HCT116 (cell line): ENCODE data around the gene RAB4A. TPM values are rescaled to one million over a fixed set of nuclear protein-coding genes. Genes with fewer than 3 reads are reported as not detected.

Source experiments
- ATAC-seq: fragments of 200-7000 bp; cut with Tn5 transposase; 2 replicates; pipeline ENCODE4 v1.9.1; 2020; ENCODE audit warnings: mild to moderate bottlenecking, moderate library complexity
- BruUV-seq: library from RNA; stranded (reverse); fragments of 400-500 nt; replicated peaks from 2 replicates; lab custom pipeline; 2021; lab: Mats Ljungman, UMichigan
- CTCF ChIA-PET: fragments of 300-600 bp; sonication (Branson Sonifier 250); formaldehyde crosslinking; loops from one replicate; lab custom pipeline; 2021; ENCODE audit warnings: antibody characterized with exemption; lab: Charles Lee
- POLR2A ChIA-PET: fragments of 300-600, 350-600 bp; sonication (Branson Sonifier 250); formaldehyde crosslinking; loops from one replicate; lab custom pipeline; 2021; ENCODE audit warnings: antibody characterized with exemption; lab: Charles Lee
- RAD21 ChIA-PET, 2 experiments: fragments of 300-600 bp; sonication (Branson Sonifier 250); formaldehyde crosslinking; loops; one replicate each; lab custom pipeline; 2023; ENCODE audit warnings: low total read pairs in 2 of 2; ENCODE audit not compliant: uncharacterized antibody in 2 of 2, unreplicated experiment in 2 of 2, low non-redundant PET in 1 of 2; lab: Charles Lee
- DNase-seq: peaks from one replicate; pipeline ENCODE4 v3.0.0-alpha.2; 2010; ENCODE audit warnings: low read depth, low spot score
- H2AFZ ChIP-seq: fragments of 200-600 bp; shearing (Covaris generic), sonication (generic); 2 replicates; pipeline ENCODE4 v1.6.1; 2017; ENCODE audit warnings: low read depth, mixed run types, mixed read lengths, antibody characterized with exemption, low read length; ENCODE audit not compliant: poor library complexity, severe bottlenecking
- H3K27ac ChIP-seq: 2 replicates; pipeline ENCODE4 v1.5.1; 2012; ENCODE audit warnings: low read depth, low read length
- H3K27me3 ChIP-seq: fragments of 200-600 bp; sonication (generic); 2 replicates; pipeline ENCODE4 v1.6.1; 2016; ENCODE audit warnings: mixed run types, low read length, mixed read lengths; ENCODE audit not compliant: insufficient read depth
- H3K36me3 ChIP-seq, 2 experiments: fragments of 200-500 bp in 1 of 2; fragments of 200-600 bp in 1 of 2; sonication (Bioruptor generic) in 1 of 2; sonication (generic) in 1 of 2; 2 replicates each; pipeline versions ENCODE4 v1.5.1 to v1.6.1; 2014 to 2016; ENCODE audit warnings: low read length in 2 of 2, inconsistent platforms in 1 of 2, mixed read lengths in 1 of 2, mixed run types in 1 of 2; ENCODE audit not compliant: insufficient read depth in 2 of 2, control insufficient read depth in 1 of 2
- H3K4me1 ChIP-seq, 2 experiments: fragments of 200-600 bp in 1 of 2; sonication (generic) in 1 of 2; 2 replicates each; pipeline versions ENCODE4 v1.5.1 to v1.6.1; 2012 to 2017; ENCODE audit warnings: low read length in 2 of 2, inconsistent platforms in 1 of 2, mild to moderate bottlenecking in 1 of 2, mixed read lengths in 1 of 2, mixed run types in 1 of 2, moderate library complexity in 1 of 2; ENCODE audit not compliant: insufficient read depth in 2 of 2, control insufficient read depth in 1 of 2
- H3K4me2 ChIP-seq: fragments of 200-600 bp; sonication (generic); 2 replicates; pipeline ENCODE4 v1.6.1; 2017; ENCODE audit warnings: mixed run types, low read length, mixed read lengths
- H3K4me3 ChIP-seq, 2 experiments: fragments of 200-600 bp in 1 of 2; sonication (generic) in 1 of 2; replicated peaks in 1 of 2; 2 replicates each; pipeline ENCODE4 v1.5.1; 2011 to 2016; ENCODE audit warnings: low read length in 2 of 2, control low read depth in 1 of 2, low read depth in 1 of 2, mild to moderate bottlenecking in 1 of 2, mixed read lengths in 1 of 2, mixed run types in 1 of 2
- H3K79me2 ChIP-seq: fragments of 200-600 bp; sonication (generic); 2 replicates; pipeline ENCODE4 v1.6.1; 2017; ENCODE audit warnings: mild to moderate bottlenecking, mixed run types, low read length, moderate library complexity, mixed read lengths; ENCODE audit not compliant: insufficient read depth
- H3K9ac ChIP-seq: fragments of 200-600 bp; sonication (generic); 2 replicates; pipeline ENCODE4 v1.6.1; 2016; ENCODE audit warnings: low read length, mixed read lengths
- H3K9me2 ChIP-seq: fragments of 200-600 bp; sonication (generic), shearing (Covaris generic); 2 replicates; pipeline ENCODE4 v1.6.1; 2017; ENCODE audit warnings: mixed run types, mild to moderate bottlenecking, moderate library complexity; ENCODE audit not compliant: insufficient read depth
- H3K9me3 ChIP-seq, 2 experiments: fragments of 200-500 bp in 1 of 2; fragments of 200-600 bp in 1 of 2; sonication (Bioruptor generic) in 1 of 2; sonication (generic) in 1 of 2; 2 replicates each; pipeline ENCODE4 v1.6.1; 2014 to 2017; ENCODE audit warnings: low read length in 2 of 2, mixed read lengths in 2 of 2, inconsistent platforms in 1 of 2, low read depth in 1 of 2, mild to moderate bottlenecking in 1 of 2, mixed run types in 1 of 2, moderate library complexity in 1 of 2; ENCODE audit not compliant: control insufficient read depth in 1 of 2, insufficient read depth in 1 of 2
- H4K20me1 ChIP-seq: fragments of 200-600 bp; sonication (generic), shearing (Covaris generic); 2 replicates; pipeline ENCODE4 v1.6.1; 2017; ENCODE audit warnings: mixed run types, mild to moderate bottlenecking, moderate library complexity; ENCODE audit not compliant: insufficient read depth
- ATF3 ChIP-seq: IDR thresholded peaks from 2 replicates; pipeline ENCODE4 v1.6.1; 2012
- CBX3 ChIP-seq: IDR thresholded peaks from 2 replicates; pipeline ENCODE4 v1.6.1; 2012; ENCODE audit warnings: low read depth
- CEBPB ChIP-seq: IDR thresholded peaks from 2 replicates; pipeline ENCODE4 v1.6.1; 2012; ENCODE audit warnings: low read depth
- ELF1 ChIP-seq: IDR thresholded peaks from 2 replicates; pipeline ENCODE4 v1.6.1; 2012; ENCODE audit warnings: low read depth, borderline replicate concordance
- EZH2 ChIP-seq: fragments of 200-600 bp; sonication (generic); IDR thresholded peaks from 2 replicates; pipeline ENCODE4 v1.6.1; 2017; ENCODE audit warnings: antibody characterized with exemption, mixed run types
- EZH2phosphoT487 ChIP-seq: fragments of 200-600 bp; IDR thresholded peaks from 2 replicates; pipeline ENCODE4 v1.6.1; 2018; ENCODE audit warnings: antibody characterized with exemption, borderline replicate concordance
- FOSL1 ChIP-seq: IDR thresholded peaks from 2 replicates; pipeline ENCODE4 v1.6.1; 2012; ENCODE audit warnings: low read depth
- POLR2A ChIP-seq: IDR thresholded peaks from 2 replicates; pipeline ENCODE4 v1.7.0; 2011; ENCODE audit warnings: borderline replicate concordance; ENCODE audit not compliant: insufficient read depth, insufficient read length; ENCODE audit errors: extremely low read depth
- POLR2AphosphoS5 ChIP-seq: IDR thresholded peaks from 2 replicates; pipeline ENCODE4 v1.6.1; 2011; ENCODE audit warnings: mild to moderate bottlenecking, low read depth, low read length, moderate library complexity
- RAD21 ChIP-seq: IDR thresholded peaks from 2 replicates; pipeline ENCODE4 v1.6.1; 2012; ENCODE audit warnings: low read depth, mild to moderate bottlenecking
- SIN3A ChIP-seq: IDR thresholded peaks from 2 replicates; pipeline ENCODE4 v1.6.1; 2012; ENCODE audit warnings: low read depth
- SP1 ChIP-seq: IDR thresholded peaks from 2 replicates; pipeline ENCODE4 v1.6.1; 2012; ENCODE audit warnings: low read depth
- SRF ChIP-seq: IDR thresholded peaks from 2 replicates; pipeline ENCODE4 v1.6.1; 2012; ENCODE audit warnings: low read depth
- YY1 ChIP-seq: IDR thresholded peaks from 2 replicates; pipeline ENCODE4 v1.6.1; 2011; ENCODE audit warnings: low read length, low read depth, moderate library complexity, mild to moderate bottlenecking; ENCODE audit not compliant: insufficient replicate concordance; ENCODE audit errors: extremely low read depth
- ZFX ChIP-seq: fragments of 450-650 bp; IDR thresholded peaks from 2 replicates; pipeline ENCODE4 v1.6.1; 2017
- ZNF274 ChIP-seq: fragments of 200-500 bp; sonication (Bioruptor generic); IDR thresholded peaks from 2 replicates; pipeline ENCODE4 v1.6.1; 2014; ENCODE audit warnings: mild to moderate bottlenecking, low read depth, low read length, inconsistent platforms
- intact Hi-C: fragments of 100-400 bp; cut with micrococcal nuclease; formaldehyde crosslinking; loops from 2 replicates; pipeline ENCODE4 v1.10.0; 2022
- total RNA-seq: library from RNA; stranded (reverse); gene quantifications from one replicate; pipeline ENCODE4 v1.2.1, GENCODE V29; 2021; ENCODE audit not compliant: unreplicated experiment

Gene RAB4A
- total RNA-seq, 1 experiment from 2014 or later: 101 TPM

DNA sequence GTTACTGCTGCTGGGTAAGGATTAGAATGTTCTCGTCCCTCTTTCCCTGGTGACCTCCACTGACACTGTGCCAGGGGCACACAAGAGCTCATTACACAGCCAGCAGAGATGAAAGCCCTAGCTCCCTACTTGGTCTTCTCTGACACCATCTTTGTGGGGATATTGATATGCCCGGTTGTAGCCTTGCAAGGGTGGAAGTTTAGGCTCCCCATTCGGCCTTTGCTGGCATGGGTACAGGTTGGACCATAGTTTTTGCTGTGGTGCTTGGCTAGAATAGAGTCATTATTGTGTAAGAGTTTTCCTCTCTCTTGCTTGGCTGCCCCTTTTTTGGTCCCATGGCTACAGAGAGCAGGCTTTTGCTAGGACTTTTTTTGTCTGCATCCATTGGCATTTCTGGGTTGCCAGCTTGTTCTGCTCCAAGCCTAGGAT lies 12.3 kb downstream of the RAB4A start:
- ChIA-PET CTCF (no interaction called here), POLR2A (no interaction called here), RAD21 (no interaction called here)
- Histone ChIP-seq H3K27me3 (no peaks in the 10 kb centered on the region), H3K9me2 (no peaks in the 10 kb centered on the region), H3K79me2 (peaks cover 100% of the 10 kb centered on the region), H3K9ac (no peak overlapping the region), H3K4me3 (no peak overlapping the region), H2AFZ (no peak overlapping the region), H3K27ac (no peak overlapping the region), H3K4me2 (no peak overlapping the region), H3K36me3 (no peaks in the 10 kb centered on the region), H3K9me3 (no peaks in the 10 kb centered on the region), H3K4me1 (no peaks in the 10 kb centered on the region), H4K20me1 (peaks cover 10% of the 10 kb centered on the region; the same call in 1 of the 2 replicates)
- ATAC-seq (no peak), DNase-seq (no peak)
- TF ChIP-seq SIN3A: no peak
- TF ChIP-seq ZNF274: no peak
- TF ChIP-seq CEBPB: no peak
- no peak for TF ChIP-seq YY1
- no peak for TF ChIP-seq EZH2phosphoT487
- no peak for TF ChIP-seq CBX3
- TF ChIP-seq SRF: no peak
- no TSS peak for BruUV-seq
- intact Hi-C loops: no loop called here

DNA sequence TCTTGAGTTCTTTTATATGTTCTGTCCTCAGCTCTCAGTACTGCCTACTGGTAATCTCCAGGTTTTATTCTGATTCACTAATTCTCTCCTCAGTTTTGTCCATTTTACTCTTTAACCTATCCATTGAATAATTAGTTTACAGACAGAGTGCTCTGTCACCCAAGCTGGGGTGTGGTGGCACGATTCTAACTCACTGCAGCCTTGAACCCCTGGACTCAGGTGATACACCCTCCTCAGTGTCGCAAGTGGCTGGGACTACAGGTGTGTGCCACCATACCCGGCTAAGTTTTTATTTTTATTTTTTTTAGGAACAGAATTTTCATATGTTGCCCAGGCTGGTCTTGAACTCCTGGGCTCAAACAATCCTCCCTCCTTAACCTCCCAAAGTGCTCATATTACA lies 14.0 kb downstream of the RAB4A start:
- Histone ChIP-seq H3K79me2 (peaks cover 86% of the 10 kb centered on the region), H4K20me1 (peaks cover 10% of the 10 kb centered on the region; the same call in 1 of the 2 replicates), H3K27me3 (no peaks in the 10 kb centered on the region), H3K4me2 (no peak overlapping the region), H3K9ac (no peak overlapping the region), H2AFZ (no peak overlapping the region), H3K4me3 (no peak overlapping the region), H3K9me3 (no peaks in the 10 kb centered on the region), H3K9me2 (no peaks in the 10 kb centered on the region), H3K4me1 (no peaks in the 10 kb centered on the region), H3K36me3 (peaks cover 0 to 6% of the 10 kb centered on the region in 2 experiments; a peak in 1 of 4 replicates), H3K27ac (no peak overlapping the region)
- CTCF ChIA-PET: no interaction called here
- ATAC-seq (no peak), DNase-seq (no peak)
- POLR2A ChIA-PET: no interaction called here
- intact Hi-C loops: no loop called here
- BruUV-seq: no TSS peak
- RAD21 ChIA-PET: no interaction called here
- TF ChIP-seq FOSL1 (no peak), ZFX (no peak), CEBPB (no peak), SRF (no peak), ATF3 (no peak), SP1 (no peak), YY1 (no peak), POLR2A (no peak), POLR2AphosphoS5 (no peak), CBX3 (no peak), RAD21 (no peak), EZH2 (no peak), ELF1 (no peak)
